Measurements from ENCODE around the gene GALNT9. TPM values are rescaled to one million over a fixed set of nuclear protein-coding genes. Genes with fewer than 3 reads are reported as not detected.
"Not testable (repeated sequence)": the region's sequence is repeated elsewhere in the genome, so short reads cannot be mapped to it uniquely, and the experiment has no call there.

Gene GALNT9
- polyA plus RNA-seq, 1 donor from 2014 or later: 13.5 TPM

- Histone ChIP-seq H3K36me3 (ENCODE audit: insufficient read depth, low read length) (no peaks in the 10 kb centered on the region), H3K27me3 (ENCODE audit: insufficient read depth, low read depth, low read length) (no peaks in the 10 kb centered on the region), H3F3A (ENCODE audit: insufficient read depth, low read length, poor library complexity, severe bottlenecking) (no peaks in the 10 kb centered on the region), H3K4me3 (ENCODE audit: low read length) (no peak overlapping the region), H3K9me2 (ENCODE audit: insufficient read depth, low read length) (no peaks in the 10 kb centered on the region), H3K4me2 (ENCODE audit: low read length) (no peak overlapping the region), H3K9me3 (ENCODE audit: low read length) (no peaks in the 10 kb centered on the region), H3K79me2 (replicated peaks; ENCODE audit: insufficient read depth, low read length) (no peaks in the 10 kb centered on the region), H2AFZ (ENCODE audit: low read depth, low read length) (no peak overlapping the region), H3K27ac (ENCODE audit: low read length) (no peak overlapping the region), H4K20me1 (ENCODE audit: insufficient read depth) (no peaks in the 10 kb centered on the region), H3K9ac (ENCODE audit: low read length) (no peak overlapping the region)
- TF ChIP-seq CTCF (IDR thresholded peaks at IDR 0.05; ENCODE audit: poor library complexity, severe bottlenecking) (no peak), MXI1 (conservative IDR thresholded peaks at IDR 0.05; ENCODE audit: poor library complexity, severe bottlenecking) (no peak), SMC3 (conservative IDR thresholded peaks at IDR 0.05; ENCODE audit: poor library complexity) (no peak), POLR2AphosphoS5 (IDR thresholded peaks at IDR 0.05) (no peak), EP300 (conservative IDR thresholded peaks at IDR 0.05; ENCODE audit: poor library complexity, severe bottlenecking) (no peak), TAF1 (IDR thresholded peaks at IDR 0.05; ENCODE audit: low read depth) (no peak), EZH2 (IDR thresholded peaks at IDR 0.05; ENCODE audit: borderline replicate concordance, insufficient read depth, low read length, poor library complexity, severe bottlenecking) (no peak)
- TF ChIP-seq, protein P1, sequence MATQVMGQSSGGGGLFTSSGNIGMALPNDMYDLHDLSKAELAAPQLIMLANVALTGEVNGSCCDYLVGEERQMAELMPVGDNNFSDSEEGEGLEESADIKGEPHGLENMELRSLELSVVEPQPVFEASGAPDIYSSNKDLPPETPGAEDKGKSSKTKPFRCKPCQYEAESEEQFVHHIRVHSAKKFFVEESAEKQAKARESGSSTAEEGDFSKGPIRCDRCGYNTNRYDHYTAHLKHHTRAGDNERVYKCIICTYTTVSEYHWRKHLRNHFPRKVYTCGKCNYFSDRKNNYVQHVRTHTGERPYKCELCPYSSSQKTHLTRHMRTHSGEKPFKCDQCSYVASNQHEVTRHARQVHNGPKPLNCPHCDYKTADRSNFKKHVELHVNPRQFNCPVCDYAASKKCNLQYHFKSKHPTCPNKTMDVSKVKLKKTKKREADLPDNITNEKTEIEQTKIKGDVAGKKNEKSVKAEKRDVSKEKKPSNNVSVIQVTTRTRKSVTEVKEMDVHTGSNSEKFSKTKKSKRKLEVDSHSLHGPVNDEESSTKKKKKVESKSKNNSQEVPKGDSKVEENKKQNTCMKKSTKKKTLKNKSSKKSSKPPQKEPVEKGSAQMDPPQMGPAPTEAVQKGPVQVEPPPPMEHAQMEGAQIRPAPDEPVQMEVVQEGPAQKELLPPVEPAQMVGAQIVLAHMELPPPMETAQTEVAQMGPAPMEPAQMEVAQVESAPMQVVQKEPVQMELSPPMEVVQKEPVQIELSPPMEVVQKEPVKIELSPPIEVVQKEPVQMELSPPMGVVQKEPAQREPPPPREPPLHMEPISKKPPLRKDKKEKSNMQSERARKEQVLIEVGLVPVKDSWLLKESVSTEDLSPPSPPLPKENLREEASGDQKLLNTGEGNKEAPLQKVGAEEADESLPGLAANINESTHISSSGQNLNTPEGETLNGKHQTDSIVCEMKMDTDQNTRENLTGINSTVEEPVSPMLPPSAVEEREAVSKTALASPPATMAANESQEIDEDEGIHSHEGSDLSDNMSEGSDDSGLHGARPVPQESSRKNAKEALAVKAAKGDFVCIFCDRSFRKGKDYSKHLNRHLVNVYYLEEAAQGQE (IDR thresholded peaks at IDR 0.05; ENCODE audit: borderline replicate concordance): no peak
Observed at GRCh38 chr12:132255642-132256041, 73.7 kb downstream of the GALNT9 start.

GRCh38 chr12:132253698-132254480 is 75.5 kb downstream of the GALNT9 start:
- TF ChIP-seq CTCF (IDR thresholded peaks at IDR 0.05; ENCODE audit: poor library complexity, severe bottlenecking): no peak
- TF ChIP-seq, protein P1 (IDR thresholded peaks at IDR 0.05; ENCODE audit: borderline replicate concordance): no peak
- no peak for TF ChIP-seq EZH2 (IDR thresholded peaks at IDR 0.05; ENCODE audit: borderline replicate concordance, insufficient read depth, low read length, poor library complexity, severe bottlenecking)
- TF ChIP-seq EP300 (conservative IDR thresholded peaks at IDR 0.05; ENCODE audit: poor library complexity, severe bottlenecking): no peak
- no peak for TF ChIP-seq SMC3 (conservative IDR thresholded peaks at IDR 0.05; ENCODE audit: poor library complexity)
- TF ChIP-seq TAF1 (IDR thresholded peaks at IDR 0.05; ENCODE audit: low read depth): no peak
- no peak for TF ChIP-seq MXI1 (conservative IDR thresholded peaks at IDR 0.05; ENCODE audit: poor library complexity, severe bottlenecking)
- TF ChIP-seq RAD21 (conservative IDR thresholded peaks at IDR 0.05): no peak
- Histone ChIP-seq H3K27ac (ENCODE audit: low read length) (no peak overlapping the region), H3K4me3 (ENCODE audit: low read length) (no peak overlapping the region), H3K4me2 (ENCODE audit: low read length) (no peak overlapping the region), H3K27me3 (ENCODE audit: insufficient read depth, low read depth, low read length) (no peaks in the 10 kb centered on the region), H4K20me1 (ENCODE audit: insufficient read depth) (no peaks in the 10 kb centered on the region), H2AFZ (ENCODE audit: low read depth, low read length) (no peak overlapping the region), H3F3A (ENCODE audit: insufficient read depth, low read length, poor library complexity, severe bottlenecking) (peaks cover 3% of the 10 kb centered on the region), H3K9me2 (ENCODE audit: insufficient read depth, low read length) (no peaks in the 10 kb centered on the region), H3K9me3 (ENCODE audit: low read length) (no peaks in the 10 kb centered on the region), H3K36me3 (ENCODE audit: insufficient read depth, low read length) (no peaks in the 10 kb centered on the region), H3K9ac (ENCODE audit: low read length) (no peak overlapping the region), H3K79me2 (replicated peaks; ENCODE audit: insufficient read depth, low read length) (no peaks in the 10 kb centered on the region)

GRCh38 chr12:132252981-132253380 is 76.4 kb downstream of the GALNT9 start:
- not testable (repeated sequence) for H3K9me2 ChIP-seq (ENCODE audit: insufficient read depth, low read length); H3K4me2 ChIP-seq (ENCODE audit: low read length); H3K9me3 ChIP-seq (ENCODE audit: low read length); H3K27me3 ChIP-seq (ENCODE audit: insufficient read depth, low read depth, low read length); H3K4me3 ChIP-seq (ENCODE audit: low read length); H3F3A ChIP-seq (ENCODE audit: insufficient read depth, low read length, poor library complexity, severe bottlenecking); H2AFZ ChIP-seq (ENCODE audit: low read depth, low read length); H3K27ac ChIP-seq (ENCODE audit: low read length); H4K20me1 ChIP-seq (ENCODE audit: insufficient read depth); H3K36me3 ChIP-seq (ENCODE audit: insufficient read depth, low read length); H3K79me2 ChIP-seq (replicated peaks; ENCODE audit: insufficient read depth, low read length); H3K9ac ChIP-seq (ENCODE audit: low read length)
